Measurements from ENCODE around the gene SFMBT1. TPM values are rescaled to one million over a fixed set of nuclear protein-coding genes. Genes with fewer than 3 reads are reported as not detected.

The SFMBT1 gene
- total and polyA plus RNA-seq, 2 of the 8 experiments (the other 6 are each of a cell fraction or from before 2014, with no cell fraction given): 8.1 to 16.8 TPM

DNA sequence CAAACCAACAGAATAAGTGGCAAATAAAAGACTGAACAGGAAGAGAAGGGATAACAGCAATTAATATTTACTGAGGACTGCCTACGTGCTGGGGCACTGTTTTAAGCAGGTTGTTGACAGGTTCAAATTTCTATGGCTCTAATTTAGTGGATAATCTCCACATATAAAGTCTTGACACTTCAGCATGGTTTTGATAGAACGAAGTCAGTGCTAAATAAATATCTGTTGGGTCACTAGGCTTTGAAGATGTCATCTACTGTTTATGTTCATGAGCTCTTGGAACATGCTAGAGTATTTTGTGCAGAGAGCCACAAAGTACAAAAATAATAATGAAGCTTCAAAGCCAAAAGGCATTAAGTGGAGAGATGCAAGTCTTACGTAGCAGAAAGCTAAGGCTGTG, 74.0 kb downstream of the SFMBT1 start (continued):
- TF ChIP-seq, protein P1, sequence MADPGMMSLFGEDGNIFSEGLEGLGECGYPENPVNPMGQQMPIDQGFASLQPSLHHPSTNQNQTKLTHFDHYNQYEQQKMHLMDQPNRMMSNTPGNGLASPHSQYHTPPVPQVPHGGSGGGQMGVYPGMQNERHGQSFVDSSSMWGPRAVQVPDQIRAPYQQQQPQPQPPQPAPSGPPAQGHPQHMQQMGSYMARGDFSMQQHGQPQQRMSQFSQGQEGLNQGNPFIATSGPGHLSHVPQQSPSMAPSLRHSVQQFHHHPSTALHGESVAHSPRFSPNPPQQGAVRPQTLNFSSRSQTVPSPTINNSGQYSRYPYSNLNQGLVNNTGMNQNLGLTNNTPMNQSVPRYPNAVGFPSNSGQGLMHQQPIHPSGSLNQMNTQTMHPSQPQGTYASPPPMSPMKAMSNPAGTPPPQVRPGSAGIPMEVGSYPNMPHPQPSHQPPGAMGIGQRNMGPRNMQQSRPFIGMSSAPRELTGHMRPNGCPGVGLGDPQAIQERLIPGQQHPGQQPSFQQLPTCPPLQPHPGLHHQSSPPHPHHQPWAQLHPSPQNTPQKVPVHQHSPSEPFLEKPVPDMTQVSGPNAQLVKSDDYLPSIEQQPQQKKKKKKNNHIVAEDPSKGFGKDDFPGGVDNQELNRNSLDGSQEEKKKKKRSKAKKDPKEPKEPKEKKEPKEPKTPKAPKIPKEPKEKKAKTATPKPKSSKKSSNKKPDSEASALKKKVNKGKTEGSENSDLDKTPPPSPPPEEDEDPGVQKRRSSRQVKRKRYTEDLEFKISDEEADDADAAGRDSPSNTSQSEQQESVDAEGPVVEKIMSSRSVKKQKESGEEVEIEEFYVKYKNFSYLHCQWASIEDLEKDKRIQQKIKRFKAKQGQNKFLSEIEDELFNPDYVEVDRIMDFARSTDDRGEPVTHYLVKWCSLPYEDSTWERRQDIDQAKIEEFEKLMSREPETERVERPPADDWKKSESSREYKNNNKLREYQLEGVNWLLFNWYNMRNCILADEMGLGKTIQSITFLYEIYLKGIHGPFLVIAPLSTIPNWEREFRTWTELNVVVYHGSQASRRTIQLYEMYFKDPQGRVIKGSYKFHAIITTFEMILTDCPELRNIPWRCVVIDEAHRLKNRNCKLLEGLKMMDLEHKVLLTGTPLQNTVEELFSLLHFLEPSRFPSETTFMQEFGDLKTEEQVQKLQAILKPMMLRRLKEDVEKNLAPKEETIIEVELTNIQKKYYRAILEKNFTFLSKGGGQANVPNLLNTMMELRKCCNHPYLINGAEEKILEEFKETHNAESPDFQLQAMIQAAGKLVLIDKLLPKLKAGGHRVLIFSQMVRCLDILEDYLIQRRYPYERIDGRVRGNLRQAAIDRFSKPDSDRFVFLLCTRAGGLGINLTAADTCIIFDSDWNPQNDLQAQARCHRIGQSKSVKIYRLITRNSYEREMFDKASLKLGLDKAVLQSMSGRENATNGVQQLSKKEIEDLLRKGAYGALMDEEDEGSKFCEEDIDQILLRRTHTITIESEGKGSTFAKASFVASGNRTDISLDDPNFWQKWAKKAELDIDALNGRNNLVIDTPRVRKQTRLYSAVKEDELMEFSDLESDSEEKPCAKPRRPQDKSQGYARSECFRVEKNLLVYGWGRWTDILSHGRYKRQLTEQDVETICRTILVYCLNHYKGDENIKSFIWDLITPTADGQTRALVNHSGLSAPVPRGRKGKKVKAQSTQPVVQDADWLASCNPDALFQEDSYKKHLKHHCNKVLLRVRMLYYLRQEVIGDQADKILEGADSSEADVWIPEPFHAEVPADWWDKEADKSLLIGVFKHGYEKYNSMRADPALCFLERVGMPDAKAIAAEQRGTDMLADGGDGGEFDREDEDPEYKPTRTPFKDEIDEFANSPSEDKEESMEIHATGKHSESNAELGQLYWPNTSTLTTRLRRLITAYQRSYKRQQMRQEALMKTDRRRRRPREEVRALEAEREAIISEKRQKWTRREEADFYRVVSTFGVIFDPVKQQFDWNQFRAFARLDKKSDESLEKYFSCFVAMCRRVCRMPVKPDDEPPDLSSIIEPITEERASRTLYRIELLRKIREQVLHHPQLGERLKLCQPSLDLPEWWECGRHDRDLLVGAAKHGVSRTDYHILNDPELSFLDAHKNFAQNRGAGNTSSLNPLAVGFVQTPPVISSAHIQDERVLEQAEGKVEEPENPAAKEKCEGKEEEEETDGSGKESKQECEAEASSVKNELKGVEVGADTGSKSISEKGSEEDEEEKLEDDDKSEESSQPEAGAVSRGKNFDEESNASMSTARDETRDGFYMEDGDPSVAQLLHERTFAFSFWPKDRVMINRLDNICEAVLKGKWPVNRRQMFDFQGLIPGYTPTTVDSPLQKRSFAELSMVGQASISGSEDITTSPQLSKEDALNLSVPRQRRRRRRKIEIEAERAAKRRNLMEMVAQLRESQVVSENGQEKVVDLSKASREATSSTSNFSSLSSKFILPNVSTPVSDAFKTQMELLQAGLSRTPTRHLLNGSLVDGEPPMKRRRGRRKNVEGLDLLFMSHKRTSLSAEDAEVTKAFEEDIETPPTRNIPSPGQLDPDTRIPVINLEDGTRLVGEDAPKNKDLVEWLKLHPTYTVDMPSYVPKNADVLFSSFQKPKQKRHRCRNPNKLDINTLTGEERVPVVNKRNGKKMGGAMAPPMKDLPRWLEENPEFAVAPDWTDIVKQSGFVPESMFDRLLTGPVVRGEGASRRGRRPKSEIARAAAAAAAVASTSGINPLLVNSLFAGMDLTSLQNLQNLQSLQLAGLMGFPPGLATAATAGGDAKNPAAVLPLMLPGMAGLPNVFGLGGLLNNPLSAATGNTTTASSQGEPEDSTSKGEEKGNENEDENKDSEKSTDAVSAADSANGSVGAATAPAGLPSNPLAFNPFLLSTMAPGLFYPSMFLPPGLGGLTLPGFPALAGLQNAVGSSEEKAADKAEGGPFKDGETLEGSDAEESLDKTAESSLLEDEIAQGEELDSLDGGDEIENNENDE (IDR thresholded peaks at IDR 0.05; ENCODE audit: insufficient replicate concordance, low read length): no peak
- TF ChIP-seq SRF (IDR thresholded peaks at IDR 0.05; ENCODE audit: low read depth, low read length): no peak
- no peak for TF ChIP-seq RXRA (IDR thresholded peaks at IDR 0.05; ENCODE audit: insufficient read depth, low read depth, low read length)
- TF ChIP-seq RBBP5 (IDR thresholded peaks at IDR 0.05; ENCODE audit: borderline replicate concordance, low read depth, low read length): no peak
- TF ChIP-seq SIN3A (conservative IDR thresholded peaks at IDR 0.05 in 1 of 2, IDR thresholded peaks at IDR 0.05 in 1 of 2; ENCODE audit: low read depth in 1 of 2, low read length in 2 of 2): no peak
- TF ChIP-seq, protein P2, sequence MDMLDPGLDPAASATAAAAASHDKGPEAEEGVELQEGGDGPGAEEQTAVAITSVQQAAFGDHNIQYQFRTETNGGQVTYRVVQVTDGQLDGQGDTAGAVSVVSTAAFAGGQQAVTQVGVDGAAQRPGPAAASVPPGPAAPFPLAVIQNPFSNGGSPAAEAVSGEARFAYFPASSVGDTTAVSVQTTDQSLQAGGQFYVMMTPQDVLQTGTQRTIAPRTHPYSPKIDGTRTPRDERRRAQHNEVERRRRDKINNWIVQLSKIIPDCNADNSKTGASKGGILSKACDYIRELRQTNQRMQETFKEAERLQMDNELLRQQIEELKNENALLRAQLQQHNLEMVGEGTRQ (IDR thresholded peaks at IDR 0.05; ENCODE audit: low read length): no peak
- no peak for TF ChIP-seq TAF7 (optimal IDR thresholded peaks at IDR 0.05; ENCODE audit: borderline replicate concordance, low read depth, low read length)
- TF ChIP-seq SIRT6 (IDR thresholded peaks at IDR 0.05; ENCODE audit: low read length): no peak
- no peak for TF ChIP-seq PHF8 (conservative IDR thresholded peaks at IDR 0.05; ENCODE audit: low read depth, low read length)
- no peak for TF ChIP-seq MAFK (IDR thresholded peaks at IDR 0.05; ENCODE audit: low read depth, low read length)
- no peak for TF ChIP-seq ASH2L (IDR thresholded peaks at IDR 0.05; ENCODE audit: low read length)
